Suprapubic skin (tissue), 3 donors: ENCODE measurements around the gene ATP1A4.

Experiments used
- CTCF ChIP-seq, 2 donors: fragments of 200-600 bp in 1 of 2; fragments of 450-650 bp in 1 of 2; sonication (generic) in 1 of 2; IDR thresholded peaks; one replicate each; pipeline ENCODE4 v1.5.1; 2016 to 2019; ENCODE audit warnings: antibody characterized with exemption in 2 of 2, mild to moderate bottlenecking in 1 of 2, moderate library complexity in 1 of 2
- POLR2A ChIP-seq, 2 donors: fragments of 450-650 bp; IDR thresholded peaks; one replicate each; pipeline ENCODE4 v1.6.1; 2017; ENCODE audit warnings: antibody characterized with exemption in 2 of 2, mild to moderate bottlenecking in 2 of 2, moderate library complexity in 2 of 2

- no peak for TF ChIP-seq CTCF (IDR thresholded peaks at IDR 0.05)
- TF ChIP-seq POLR2A (IDR thresholded peaks at IDR 0.05) = no peak
These were observed 55.2 kb downstream of the ATP1A4 start for GRCh38 chr1:160206421-160207117.
